GM19043 (cell line): ENCODE measurements around the gene SPAG6.
A peak's percentile ranks its signal among the peaks of the same experiment; 100 is the strongest.

Source experiments
- ATAC-seq: cut with Tn5 transposase; IDR thresholded peaks from one replicate; pipeline ENCODE4 v1.9.1; 2021; ENCODE audit warnings: low read depth; ENCODE audit not compliant: unreplicated experiment

The SPAG6 gene

GRCh38 chr10:22321924-22322640 lies 23.2 kb upstream of the SPAG6 start:
- ATAC-seq = no peak

DNA sequence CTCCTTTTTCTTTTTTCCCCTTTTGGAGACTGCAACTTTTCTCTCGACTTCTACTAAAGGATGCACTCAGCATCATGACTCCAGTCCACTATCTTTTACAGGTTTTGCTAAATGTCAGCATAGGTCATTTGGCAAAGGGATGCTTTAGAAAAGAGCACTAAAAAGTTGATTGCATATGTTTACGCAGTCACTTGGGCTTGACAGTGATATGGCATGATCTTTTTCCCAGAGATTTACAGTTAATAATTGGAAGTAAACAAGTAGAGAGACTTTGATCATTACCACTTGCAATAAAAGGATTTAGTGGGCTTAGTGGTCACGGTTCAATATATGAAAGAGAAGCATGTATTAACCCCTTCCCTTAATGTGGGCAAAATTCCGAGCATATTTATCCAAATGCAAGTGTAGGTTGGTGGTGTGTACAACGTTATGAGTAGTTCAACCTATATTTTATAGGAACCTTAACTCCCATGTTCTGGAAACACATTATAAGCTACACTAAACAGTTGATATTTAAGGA lies 22.6 kb upstream of the SPAG6 start:
- no peak for ATAC-seq

GRCh38 chr10:22323538-22324305 lies 21.6 kb upstream of the SPAG6 start:
- ATAC-seq = no peak

- ATAC-seq = no peak
Measured at GRCh38 chr10:22324413-22324812, 20.9 kb upstream of the SPAG6 start.

- ATAC-seq = no peak
Measured at GRCh38 chr10:22324893-22325271, 20.4 kb upstream of the SPAG6 start.

- ATAC-seq = peak; percentile 51
Measured at GRCh38 chr10:22325272-22326144, 19.8 kb upstream of the SPAG6 start.

DNA sequence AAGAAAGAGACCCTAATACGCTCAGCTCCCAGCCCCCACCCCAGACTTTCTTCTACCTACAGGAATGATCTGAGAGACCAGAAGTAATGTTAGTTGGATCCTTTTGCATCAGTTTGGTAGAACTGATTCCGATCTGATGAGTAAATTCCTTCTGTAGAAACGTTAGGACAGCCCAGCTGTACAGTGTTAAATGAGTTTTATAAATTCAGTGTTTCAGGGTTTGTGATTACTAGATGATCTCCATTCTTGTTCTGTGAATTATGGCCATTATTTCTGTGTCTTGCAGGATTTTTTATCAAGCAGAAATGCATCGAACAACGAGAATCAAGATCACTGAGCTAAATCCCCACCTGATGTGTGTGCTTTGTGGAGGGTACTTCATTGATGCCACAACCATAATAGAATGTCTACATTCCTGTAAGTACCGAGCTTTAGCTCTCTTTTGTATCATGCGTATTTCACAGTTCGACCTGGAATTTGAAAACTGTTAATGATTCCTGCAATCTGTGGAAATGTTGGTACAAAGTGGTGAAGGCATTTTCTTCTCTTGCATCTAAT lies 19.1 kb upstream of the SPAG6 start:
- ATAC-seq = no peak

DNA sequence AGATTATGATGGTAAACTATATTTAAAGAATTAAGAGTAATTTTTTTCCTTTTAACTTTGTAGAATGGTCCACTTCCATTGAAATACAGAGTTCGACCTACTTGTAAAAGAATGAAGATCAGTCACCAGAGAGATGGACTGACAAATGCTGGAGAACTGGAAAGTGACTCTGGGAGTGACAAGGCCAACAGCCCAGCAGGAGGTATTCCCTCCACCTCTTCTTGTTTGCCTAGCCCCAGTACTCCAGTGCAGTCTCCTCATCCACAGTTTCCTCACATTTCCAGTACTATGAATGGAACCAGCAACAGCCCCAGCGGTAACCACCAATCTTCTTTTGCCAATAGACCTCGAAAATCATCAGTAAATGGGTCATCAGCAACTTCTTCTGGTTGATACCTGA lies 16.1 kb upstream of the SPAG6 start:
- ATAC-seq = no peak

- no peak for ATAC-seq
Measured at GRCh38 chr10:22332116-22332692, 13.1 kb upstream of the SPAG6 start.

- ATAC-seq = no peak
Measured at GRCh38 chr10:22333167-22333974, 11.9 kb upstream of the SPAG6 start.

DNA sequence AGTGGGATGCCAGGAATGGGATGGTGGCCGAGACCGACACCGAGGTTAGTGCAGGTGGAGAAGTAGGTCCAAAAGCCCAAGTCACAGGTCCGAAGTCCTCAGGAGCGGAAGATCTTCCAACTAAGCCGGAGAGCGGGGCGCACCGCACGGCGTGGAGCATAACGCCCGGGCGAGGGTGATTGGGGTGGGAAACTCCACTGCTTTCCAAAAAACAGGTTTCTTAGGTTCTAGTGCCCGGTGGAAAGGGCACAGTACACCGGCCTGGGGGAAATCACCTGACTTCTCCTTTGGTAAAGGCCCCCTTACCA lies 11.4 kb upstream of the SPAG6 start:
- no peak for ATAC-seq

- ATAC-seq = peak; percentile 5
Measured at GRCh38 chr10:22334414-22335172, 10.7 kb upstream of the SPAG6 start.

GRCh38 chr10:22335173-22335933 lies 9.9 kb upstream of the SPAG6 start:
- ATAC-seq = peak; percentile 36

GRCh38 chr10:22338185-22338900 lies 7.0 kb upstream of the SPAG6 start:
- ATAC-seq = no peak

GRCh38 chr10:22338931-22339330 lies 6.4 kb upstream of the SPAG6 start:
- no peak for ATAC-seq

GRCh38 chr10:22339761-22340328 lies 5.5 kb upstream of the SPAG6 start:
- no peak for ATAC-seq
